ENCODE results near the gene TSPAN11.

DNA sequence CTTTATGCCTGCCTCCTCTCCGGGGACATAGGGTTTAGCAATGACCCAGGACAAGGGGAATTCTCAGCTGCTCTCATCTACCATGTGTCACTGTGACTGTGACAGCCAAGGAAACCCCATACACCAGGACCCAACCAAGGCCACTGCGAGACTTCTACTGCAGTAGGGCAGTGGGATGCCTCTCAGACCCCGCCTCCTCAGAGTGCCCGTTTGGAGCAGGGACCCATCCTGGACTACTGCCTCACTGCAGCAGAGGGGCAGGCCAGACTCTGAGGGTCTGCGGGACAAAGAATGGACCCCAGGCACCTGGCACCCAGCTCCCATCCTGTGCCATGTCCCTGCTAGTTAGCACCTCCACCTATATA, 75.8 kb downstream of the TSPAN11 start:
- TF ChIP-seq EZH2 (IDR thresholded peaks at IDR 0.05) (no peak), FOXP2 (optimal IDR thresholded peaks at IDR 0.05; ENCODE audit: control extremely low read depth, extremely low read length, insufficient read depth) (no peak)
